ENCODE results near the gene VEZF1.
"Not testable (repeated sequence)": the region's sequence is repeated elsewhere in the genome, so short reads cannot be mapped to it uniquely, and the experiment has no call there.

DNA sequence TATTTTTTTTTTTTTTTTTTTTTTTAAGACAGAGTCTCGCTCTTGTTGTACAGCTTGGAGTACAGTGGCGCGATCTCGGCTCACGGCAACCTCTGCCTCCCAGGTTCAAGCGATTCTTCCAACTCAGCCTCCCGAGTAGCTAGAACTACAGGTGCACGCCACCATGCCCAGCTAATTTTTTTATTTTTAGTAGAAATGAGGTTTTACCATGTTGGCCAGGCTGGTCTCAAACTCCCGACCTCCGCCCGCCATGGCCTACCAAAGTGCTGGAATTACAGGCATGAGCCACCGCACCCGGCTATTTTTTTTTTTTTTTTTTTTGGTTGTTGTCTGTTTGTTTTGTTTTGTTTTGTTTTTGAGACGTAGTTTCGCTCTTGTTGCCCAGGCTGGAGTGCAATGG lies 29.7 kb downstream of the VEZF1 start:
- TF ChIP-seq, protein P1, sequence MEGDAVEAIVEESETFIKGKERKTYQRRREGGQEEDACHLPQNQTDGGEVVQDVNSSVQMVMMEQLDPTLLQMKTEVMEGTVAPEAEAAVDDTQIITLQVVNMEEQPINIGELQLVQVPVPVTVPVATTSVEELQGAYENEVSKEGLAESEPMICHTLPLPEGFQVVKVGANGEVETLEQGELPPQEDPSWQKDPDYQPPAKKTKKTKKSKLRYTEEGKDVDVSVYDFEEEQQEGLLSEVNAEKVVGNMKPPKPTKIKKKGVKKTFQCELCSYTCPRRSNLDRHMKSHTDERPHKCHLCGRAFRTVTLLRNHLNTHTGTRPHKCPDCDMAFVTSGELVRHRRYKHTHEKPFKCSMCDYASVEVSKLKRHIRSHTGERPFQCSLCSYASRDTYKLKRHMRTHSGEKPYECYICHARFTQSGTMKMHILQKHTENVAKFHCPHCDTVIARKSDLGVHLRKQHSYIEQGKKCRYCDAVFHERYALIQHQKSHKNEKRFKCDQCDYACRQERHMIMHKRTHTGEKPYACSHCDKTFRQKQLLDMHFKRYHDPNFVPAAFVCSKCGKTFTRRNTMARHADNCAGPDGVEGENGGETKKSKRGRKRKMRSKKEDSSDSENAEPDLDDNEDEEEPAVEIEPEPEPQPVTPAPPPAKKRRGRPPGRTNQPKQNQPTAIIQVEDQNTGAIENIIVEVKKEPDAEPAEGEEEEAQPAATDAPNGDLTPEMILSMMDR (conservative IDR thresholded peaks at IDR 0.05 in 1 of 2, IDR thresholded peaks at IDR 0.05 in 1 of 2; ENCODE audit: low read depth in 1 of 2, low read length in 2 of 2), result not testable (repeated sequence)
- TF ChIP-seq EZH2 (IDR thresholded peaks at IDR 0.05; ENCODE audit: low read length, missing control alignments), result not testable (repeated sequence)
